DMS153 (cell line): ENCODE data around the gene PTER.

Source experiments
- DNase-seq: peaks from one replicate; lab custom pipeline; 2025; lab: John Stamatoyannopoulos, UW

PTER gene, protein sequence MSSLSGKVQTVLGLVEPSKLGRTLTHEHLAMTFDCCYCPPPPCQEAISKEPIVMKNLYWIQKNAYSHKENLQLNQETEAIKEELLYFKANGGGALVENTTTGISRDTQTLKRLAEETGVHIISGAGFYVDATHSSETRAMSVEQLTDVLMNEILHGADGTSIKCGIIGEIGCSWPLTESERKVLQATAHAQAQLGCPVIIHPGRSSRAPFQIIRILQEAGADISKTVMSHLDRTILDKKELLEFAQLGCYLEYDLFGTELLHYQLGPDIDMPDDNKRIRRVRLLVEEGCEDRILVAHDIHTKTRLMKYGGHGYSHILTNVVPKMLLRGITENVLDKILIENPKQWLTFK

DNA sequence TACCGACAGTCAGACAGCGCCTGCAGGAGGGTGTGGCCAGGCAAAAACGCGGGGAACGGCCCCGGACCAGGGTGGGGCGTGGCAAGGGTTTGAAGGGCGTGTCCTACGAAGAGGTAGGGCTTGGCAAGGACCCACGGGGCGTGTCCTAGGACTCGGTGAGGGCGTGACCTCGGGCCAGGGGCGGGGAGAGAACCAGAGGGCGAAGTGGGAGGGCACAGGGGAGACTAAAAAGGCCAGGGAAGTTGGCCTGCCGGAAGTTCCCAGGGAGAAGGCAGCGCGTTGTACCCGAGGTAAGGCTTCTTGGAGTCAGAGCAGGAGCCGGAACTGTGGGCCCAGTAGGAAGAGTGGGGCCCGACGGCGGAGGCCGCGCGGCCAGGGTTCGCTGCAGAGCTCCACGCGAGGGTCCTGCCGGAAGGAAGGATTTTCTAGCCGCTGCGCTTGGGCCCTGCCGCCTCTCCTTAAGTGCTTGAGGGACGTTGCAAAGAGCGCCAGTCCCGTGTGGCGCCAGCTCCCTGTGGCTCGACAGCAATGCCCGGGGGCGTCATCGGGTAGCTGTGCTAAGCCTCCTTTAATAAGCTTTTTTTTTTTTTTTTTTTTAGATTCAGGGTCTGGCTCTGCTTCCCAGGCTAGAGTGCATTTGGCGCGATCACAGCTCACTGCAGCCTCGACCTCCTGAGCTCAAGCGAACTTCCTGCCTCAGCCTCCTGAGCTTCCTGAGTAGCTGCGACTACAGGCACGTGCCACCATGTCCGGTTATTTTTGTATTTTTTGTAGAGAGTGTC, at the start of gene PTER:
Gene PTER, plus strand, starts transcription at position 253 of the 782 bp plus-strand sequence. CDS start 47,375 bp downstream, outside the sequence.
- DNase-seq, result peak; percentile 76

GRCh38 chr10:16392531-16393069, 44.2 kb upstream of the PTER start:
- no peak for DNase-seq

DNA sequence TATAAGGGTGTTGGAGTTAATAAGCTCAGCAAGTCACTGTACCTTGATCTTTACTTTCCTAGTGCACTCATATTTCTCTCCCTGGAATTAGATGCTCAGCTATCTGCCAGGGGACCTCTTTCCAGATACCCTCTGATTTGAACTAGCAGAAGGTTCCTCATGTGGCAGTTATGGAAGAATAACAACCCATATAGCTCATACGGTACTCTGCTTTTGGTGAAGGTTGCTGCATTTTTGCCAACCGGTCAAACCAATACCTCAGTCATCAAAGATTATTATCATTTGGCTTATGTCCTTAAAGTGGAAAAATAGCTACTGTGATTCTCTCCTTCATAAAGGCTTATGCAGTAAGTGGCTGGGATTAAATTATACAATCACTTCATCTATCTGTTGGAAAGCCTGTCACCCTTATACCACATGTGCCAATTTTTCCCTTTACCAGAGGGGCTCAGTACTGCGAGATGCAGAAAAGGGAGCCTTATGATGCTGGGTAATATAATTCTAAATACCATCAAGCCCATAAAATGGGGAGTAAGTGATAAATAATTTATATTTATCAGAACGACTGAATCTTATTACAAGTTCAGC, 43.4 kb upstream of the PTER start:
- DNase-seq, result no peak

DNA sequence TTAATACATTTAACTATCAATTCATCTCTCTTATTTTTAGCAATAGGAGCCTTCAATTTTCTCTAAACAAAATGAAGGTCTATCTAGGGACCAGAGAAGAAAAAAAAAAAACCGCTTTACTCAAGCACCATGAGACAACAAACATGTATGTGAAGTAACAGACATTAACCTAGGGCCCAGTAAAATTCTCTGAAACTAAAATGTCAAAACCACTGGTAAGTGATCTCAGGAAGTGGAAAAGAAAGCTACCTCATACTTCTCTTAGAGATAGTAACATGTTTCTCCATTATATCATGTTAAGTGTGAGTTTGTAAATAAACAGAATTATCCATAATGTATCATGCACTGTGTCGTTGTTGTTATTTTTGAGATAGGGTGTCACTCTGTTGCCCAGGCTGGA, 35.4 kb upstream of the PTER start:
- no peak for DNase-seq

- DNase-seq, result peak; percentile 15
Measured at GRCh38 chr10:16408379-16408778, 28.4 kb upstream of the PTER start.

DNA sequence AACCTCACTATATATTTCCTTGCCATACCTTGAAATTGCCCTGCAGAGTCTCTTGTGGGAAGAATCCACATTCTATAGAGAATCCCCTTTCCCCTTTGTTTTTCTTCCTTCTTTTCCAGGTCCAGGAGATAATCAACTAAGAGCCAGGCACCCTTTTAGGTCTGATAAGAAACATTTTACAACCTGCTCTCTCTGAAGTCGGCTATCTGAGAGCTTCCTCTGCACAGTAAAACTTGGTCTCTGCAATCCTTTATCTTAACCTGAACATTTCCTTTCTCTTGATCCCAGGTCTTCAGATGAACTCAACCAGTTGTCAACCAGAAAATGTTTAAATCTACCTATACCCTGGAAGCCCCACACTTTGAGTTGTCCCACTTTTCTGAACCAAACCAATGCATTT, 19.5 kb upstream of the PTER start:
- DNase-seq, result no peak

DNA sequence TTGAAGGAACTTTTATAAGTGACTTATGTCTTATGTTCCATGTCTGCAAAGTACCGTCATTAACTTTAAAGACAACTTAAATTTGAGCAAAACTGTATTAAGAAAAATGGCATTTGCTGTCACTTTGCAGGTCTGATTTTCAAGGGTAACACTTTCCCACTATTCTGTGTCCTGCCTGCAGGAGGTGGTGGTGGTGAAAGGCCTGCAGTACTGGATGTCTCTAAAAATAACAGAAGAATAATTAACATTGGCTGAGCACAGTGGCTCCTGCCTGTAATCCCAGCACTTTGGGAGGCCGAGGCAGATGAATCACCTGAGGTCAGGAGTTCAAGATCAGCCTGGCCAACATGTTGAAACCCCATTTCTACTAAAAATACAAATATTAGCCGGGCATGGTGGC, 13.2 kb upstream of the PTER start:
- DNase-seq, result no peak

- DNase-seq, result no peak
Measured at GRCh38 chr10:16425449-16425848, 11.4 kb upstream of the PTER start.

GRCh38 chr10:16429539-16429938, 7.3 kb upstream of the PTER start:
- no peak for DNase-seq

GRCh38 chr10:16436367-16436757, 448 bp upstream of the PTER start:
- DNase-seq, result peak; percentile 22

- no peak for DNase-seq
Measured at GRCh38 chr10:16437540-16437894, 707 bp downstream of the PTER start.

DNA sequence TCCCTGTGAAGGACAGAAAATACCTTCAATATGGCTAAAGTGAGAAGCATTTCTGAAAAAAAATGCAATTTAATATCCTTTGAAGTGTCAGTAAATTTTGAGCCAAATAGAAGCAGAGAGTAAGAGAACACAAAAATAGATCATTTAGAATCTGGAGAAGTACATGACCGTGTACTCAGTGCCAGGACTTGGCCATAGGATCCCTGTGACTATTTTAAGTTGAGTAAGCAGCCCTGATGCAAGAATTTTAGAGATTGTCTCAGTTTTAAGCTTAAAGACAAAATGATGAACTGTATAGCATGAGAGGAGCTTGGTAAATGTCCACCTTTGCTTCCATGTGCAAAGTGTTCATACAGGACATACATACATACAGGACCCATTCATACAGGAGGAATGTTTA, 2.5 kb downstream of the PTER start:
- no peak for DNase-seq

DNA sequence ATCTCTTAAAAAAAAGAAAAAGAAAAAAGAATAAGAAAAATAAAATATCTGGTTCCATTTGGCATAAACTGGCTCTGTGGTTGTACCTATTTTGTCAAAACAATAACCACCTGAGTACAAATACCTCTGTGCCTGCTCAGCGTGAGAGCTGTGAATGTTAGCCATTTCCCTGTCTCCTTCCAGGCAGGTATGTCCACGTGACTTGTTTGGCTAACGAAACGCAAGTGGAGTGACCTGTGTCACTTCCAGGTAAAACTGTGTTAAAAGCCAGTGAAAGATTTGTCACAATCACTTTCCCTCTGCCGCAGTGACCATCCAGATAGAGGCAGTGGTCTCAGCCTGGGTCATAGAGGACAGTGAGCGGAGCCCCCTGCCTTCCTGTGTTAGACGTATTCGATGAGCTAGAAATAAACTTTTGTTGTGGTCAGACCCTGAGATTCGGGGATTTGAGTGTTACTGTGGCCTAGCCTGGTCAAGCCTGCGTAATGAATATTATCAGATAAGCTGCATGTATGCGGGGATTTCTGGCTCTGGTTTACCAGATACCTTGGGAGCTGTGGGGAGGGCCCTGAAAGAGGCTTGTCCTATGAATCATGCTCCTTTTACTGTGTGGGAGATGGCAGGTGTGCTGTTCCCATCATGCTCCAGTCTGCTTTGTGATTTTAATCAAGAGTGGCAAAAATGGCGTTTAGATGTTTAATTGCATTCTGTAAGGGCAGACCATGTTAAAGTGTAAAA, 3.8 kb downstream of the PTER start:
- DNase-seq, result peak; percentile 0

GRCh38 chr10:16441173-16441840, 4.5 kb downstream of the PTER start:
- no peak for DNase-seq

DNA sequence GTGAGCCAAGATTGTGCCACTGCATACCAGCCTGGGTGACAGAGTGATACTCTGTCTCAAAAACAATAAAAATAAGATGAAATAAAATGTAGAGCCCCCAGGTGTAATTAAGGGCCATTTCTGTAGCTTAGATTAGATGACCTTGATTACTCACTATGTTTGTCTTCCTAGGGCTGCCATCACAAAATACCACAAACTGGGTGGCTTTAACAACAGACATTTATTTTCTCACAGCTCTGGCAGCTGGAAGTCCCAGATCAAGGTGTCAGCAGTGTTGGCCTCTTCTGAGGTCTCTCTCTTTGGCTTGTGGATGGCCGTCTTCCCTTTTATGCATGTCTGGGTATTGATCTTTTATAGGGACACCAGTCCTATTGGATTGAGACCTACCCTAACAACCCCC, 6.1 kb downstream of the PTER start:
- no peak for DNase-seq

GRCh38 chr10:16445770-16446469, 9.1 kb downstream of the PTER start:
- no peak for DNase-seq

DNA sequence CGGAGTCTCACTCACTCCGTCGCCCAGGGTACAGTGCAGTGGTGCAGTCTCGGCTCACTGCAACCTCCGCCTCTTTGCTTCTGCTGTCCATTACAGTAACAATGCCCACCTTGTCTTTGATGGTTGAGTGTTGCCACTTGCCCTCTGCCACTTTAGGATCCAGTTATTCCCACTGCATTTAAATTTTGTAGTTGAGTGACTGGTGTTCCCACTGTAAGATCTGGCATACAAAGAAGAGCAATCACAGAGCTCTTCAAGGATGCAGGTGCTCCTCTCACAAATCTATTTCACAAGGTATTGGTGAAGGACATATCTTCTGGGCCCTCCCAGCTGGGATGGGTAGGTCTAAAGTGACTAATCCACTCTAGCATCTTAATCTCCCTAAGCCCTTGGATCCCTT, 12.6 kb downstream of the PTER start:
- DNase-seq, result no peak

DNA sequence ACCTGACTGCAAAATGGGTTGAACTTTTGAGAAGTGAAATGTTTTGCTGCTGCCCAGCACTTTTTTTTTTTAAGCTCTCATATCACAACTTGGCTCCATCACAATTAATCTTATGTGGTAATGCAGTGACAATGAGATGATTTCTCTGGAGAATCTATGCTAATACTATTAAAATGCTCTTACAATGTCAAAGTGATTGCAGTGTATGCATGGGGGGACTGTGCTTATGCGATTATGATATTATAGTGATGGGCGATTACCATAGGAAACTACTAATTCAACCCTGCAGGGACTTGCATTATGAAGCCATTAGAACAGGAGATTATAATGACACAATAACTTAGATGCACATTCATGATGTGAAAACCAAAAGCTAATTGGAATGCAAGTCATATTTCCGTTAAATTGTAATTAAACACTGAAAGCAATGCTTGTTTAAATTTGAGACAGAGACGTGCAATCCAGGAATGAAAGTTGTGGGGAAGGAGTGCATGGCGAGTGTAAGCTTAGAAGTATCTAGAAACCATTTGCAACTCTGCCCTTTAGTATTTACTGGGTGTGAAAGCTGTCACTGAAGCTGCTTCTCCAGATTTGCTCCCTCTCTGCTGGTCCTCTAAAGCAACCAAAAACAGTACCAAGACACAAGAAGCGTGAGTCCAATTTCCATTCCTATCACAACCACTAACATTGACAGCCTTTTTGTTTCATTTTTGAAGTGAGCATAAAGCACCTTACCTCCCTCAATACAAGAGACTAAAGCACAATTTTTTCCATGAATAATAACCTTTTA, 21.6 kb downstream of the PTER start:
- no peak for DNase-seq

DNA sequence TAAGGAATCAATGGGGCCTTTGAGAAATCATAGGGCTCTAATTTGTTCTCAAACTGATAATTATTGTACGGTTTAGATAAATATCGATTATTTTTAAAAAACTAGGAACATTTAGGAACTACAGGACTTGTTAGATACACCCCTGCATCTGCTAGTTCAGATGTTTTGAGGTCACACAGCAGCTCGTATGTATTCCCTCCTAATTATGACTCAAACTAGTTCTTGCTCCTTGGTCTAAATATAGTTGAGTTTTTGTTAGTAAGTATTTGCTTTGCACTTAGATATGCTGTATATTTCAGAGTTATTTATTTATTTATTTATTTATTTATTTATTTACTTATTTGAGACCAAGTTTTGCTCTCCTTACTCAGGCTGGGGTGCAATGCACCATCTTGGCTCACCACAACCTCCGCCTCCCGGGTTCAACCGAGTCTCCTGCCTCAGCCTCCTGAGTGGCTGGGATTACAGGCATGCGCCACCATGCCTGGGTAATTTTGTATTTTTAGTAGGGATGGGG, 22.7 kb downstream of the PTER start:
- DNase-seq, result no peak

- DNase-seq, result no peak
Measured at GRCh38 chr10:16466001-16466400, 29.2 kb downstream of the PTER start.
